PFSK-1 (cell line): ENCODE results near the gene SLC26A11.
A peak's percentile ranks its signal among the peaks of the same experiment; 100 is the strongest.

Experiments used
- FOXP2 ChIP-seq: optimal IDR thresholded peaks from 2 replicates; pipeline ENCODE3; 2011; ENCODE audit warnings: borderline replicate concordance, control low read depth, inconsistent platforms; ENCODE audit not compliant: insufficient read depth; ENCODE audit errors: extremely low read length, extremely low read depth
- POLR2AphosphoS5 ChIP-seq: IDR thresholded peaks from 2 replicates; pipeline ENCODE4 v1.6.1; 2012; ENCODE audit warnings: low read depth, mild to moderate bottlenecking, control low read depth, low read length, moderate library complexity
- REST ChIP-seq, 2 experiments: IDR thresholded peaks; 2 replicates each; pipeline versions ENCODE4 v1.6.1 to v1.8.0; 2011 to 2012; ENCODE audit warnings: low read depth in 2 of 2, low read length in 2 of 2, control low read depth in 1 of 2, inconsistent platforms in 1 of 2, mild to moderate bottlenecking in 1 of 2, moderate library complexity in 1 of 2; ENCODE audit not compliant: insufficient read depth in 1 of 2
- SIN3A ChIP-seq: IDR thresholded peaks from 2 replicates; pipeline ENCODE4 v1.6.1; 2012; ENCODE audit warnings: mild to moderate bottlenecking, low read length, moderate library complexity, borderline replicate concordance; ENCODE audit not compliant: insufficient read depth
- TAF1 ChIP-seq: IDR thresholded peaks from 2 replicates; pipeline ENCODE4 v1.6.1; 2012; ENCODE audit warnings: low read length, control low read depth, borderline replicate concordance; ENCODE audit not compliant: insufficient read depth

SLC26A11 gene

GRCh38 chr17:80262775-80263244 lies 42.6 kb downstream of the SLC26A11 start:
- TF ChIP-seq FOXP2: no peak
- no peak for TF ChIP-seq TAF1
- no peak for TF ChIP-seq SIN3A
- no peak for TF ChIP-seq REST (IDR thresholded peaks at IDR 0.05; ENCODE audit: insufficient read depth in 1 of 2, low read depth in 2 of 2, low read length in 2 of 2)
- TF ChIP-seq POLR2AphosphoS5: no peak

- TF ChIP-seq REST (IDR thresholded peaks at IDR 0.05; ENCODE audit: insufficient read depth in 1 of 2, low read depth in 2 of 2, low read length in 2 of 2): peak in 1 of 2 experiments; percentile 9; a peak in 1 of 4 replicates
- peak; percentile 96; the same call in 1 of the 2 replicates for TF ChIP-seq TAF1
- peak; percentile 28; the same call in 1 of the 2 replicates for TF ChIP-seq SIN3A
- no peak for TF ChIP-seq FOXP2
- peak; percentile 98 for TF ChIP-seq POLR2AphosphoS5
Measured at GRCh38 chr17:80263253-80264204, 43.3 kb downstream of the SLC26A11 start.

GRCh38 chr17:80264205-80265075 lies 44.2 kb downstream of the SLC26A11 start:
- TF ChIP-seq FOXP2 (no peak), POLR2AphosphoS5 (no peak), TAF1 (no peak), REST (IDR thresholded peaks at IDR 0.05; ENCODE audit: insufficient read depth in 1 of 2, low read depth in 2 of 2, low read length in 2 of 2) (no peak), SIN3A (no peak)

- TF ChIP-seq TAF1 (no peak), FOXP2 (no peak), REST (IDR thresholded peaks at IDR 0.05; ENCODE audit: insufficient read depth in 1 of 2, low read depth in 2 of 2, low read length in 2 of 2) (no peak), SIN3A (no peak), POLR2AphosphoS5 (no peak)
Measured at GRCh38 chr17:80265205-80266068, 45.2 kb downstream of the SLC26A11 start.
